ENCODE measurements around the gene BCL11A. TPM values are rescaled to one million over a fixed set of nuclear protein-coding genes. Genes with fewer than 3 reads are reported as not detected.

BCL11A gene
- total and polyA plus RNA-seq, 2 of the 13 experiments (the other 11 are each of a cell fraction or from before 2014, with no cell fraction given): not detected

- H3K36me3 ChIP-seq (replicated peaks in 1 of 2; ENCODE audit: control insufficient read depth in 1 of 2, insufficient read depth in 2 of 2, low read length in 2 of 2): no peaks in the 10 kb centered on the region
- peaks cover 2 to 64% of the 10 kb centered on the region in 2 experiments; a peak in 3 of 5 replicates for H3K27me3 ChIP-seq (ENCODE audit: control insufficient read depth in 1 of 2, insufficient read depth in 2 of 2, low read length in 2 of 2)
- no peaks in the 10 kb centered on the region for H4K20me1 ChIP-seq (ENCODE audit: insufficient read depth, low read length)
- POLR2A ChIA-PET: no interaction called here
- H3K4me1 ChIP-seq (ENCODE audit: insufficient read depth, low read length): no peaks in the 10 kb centered on the region
- H3K4me2 ChIP-seq (ENCODE audit: low read depth, low read length): no peak overlapping the region
- CTCF ChIA-PET (ENCODE audit: low intra/inter-chr PET ratio, low total read pairs): no interaction called here
- H3K9ac ChIP-seq (ENCODE audit: insufficient read depth, low read depth, low read length): no peak overlapping the region
- BruUV-seq (replicated peaks): no TSS peak
- in situ Hi-C loops (cut with HindIII; ENCODE audit: extremely low pct_ligation_motif_present, low pct_unique_long_range_greater_than_20kb) (no loop called here), intact Hi-C loops (cut with micrococcal nuclease; ENCODE audit: unreplicated experiment) (no loop called here)
- DNase-seq (ENCODE audit: low spot score) (no peak), ATAC-seq (no peak), FAIRE-seq (no peak)
- 40% methylated on average over 8 of the region's 8 CpGs for WGBS (ENCODE audit: low lambda C conversion rate)
- no peaks in the 10 kb centered on the region for H3K79me2 ChIP-seq (ENCODE audit: insufficient read depth, low read length)
- H3K9me3 ChIP-seq (ENCODE audit: low read length): no peaks in the 10 kb centered on the region
- no peak overlapping the region for H3K27ac ChIP-seq (ENCODE audit: extremely low read length, insufficient read depth, low read length)
- H3K4me3 ChIP-seq (replicated peaks in 1 of 3; ENCODE audit: insufficient read depth in 1 of 3, low read depth in 2 of 3, low read length in 3 of 3): no peak overlapping the region
- no peak overlapping the region for H2AFZ ChIP-seq (ENCODE audit: low read length)
- TF ChIP-seq TOPORS (CRISPR knock-in tag; IDR thresholded peaks at IDR 0.05) (no peak), SATB2 (CRISPR knock-in tag; IDR thresholded peaks at IDR 0.05) (no peak), ZBTB49 (CRISPR knock-in tag; IDR thresholded peaks at IDR 0.05; ENCODE audit: borderline replicate concordance) (no peak), ATM (IDR thresholded peaks at IDR 0.05; ENCODE audit: borderline replicate concordance) (no peak), SOX5 (CRISPR knock-in tag; IDR thresholded peaks at IDR 0.05; ENCODE audit: borderline replicate concordance) (no peak), SNAI1 (CRISPR knock-in tag; IDR thresholded peaks at IDR 0.05; ENCODE audit: borderline replicate concordance) (no peak), MTF1 (CRISPR knock-in tag; IDR thresholded peaks at IDR 0.05) (no peak), IRF2 (CRISPR knock-in tag; IDR thresholded peaks at IDR 0.05) (no peak), ZNF318 (CRISPR knock-in tag; IDR thresholded peaks at IDR 0.05) (no peak), RFX1 (IDR thresholded peaks at IDR 0.05) (no peak), ISL2 (CRISPR knock-in tag; IDR thresholded peaks at IDR 0.05) (no peak), ZBTB7B (CRISPR knock-in tag; IDR thresholded peaks at IDR 0.05) (no peak), ZNF598 (CRISPR knock-in tag; IDR thresholded peaks at IDR 0.05; ENCODE audit: borderline replicate concordance) (no peak), ZNF704 (CRISPR knock-in tag; IDR thresholded peaks at IDR 0.05; ENCODE audit: borderline replicate concordance) (no peak), ZNF180 (CRISPR knock-in tag; IDR thresholded peaks at IDR 0.05; ENCODE audit: borderline replicate concordance, low read depth) (no peak), ZC3H13 (CRISPR knock-in tag; IDR thresholded peaks at IDR 0.05) (no peak)
Observed at GRCh38 chr2:60509066-60509465, 44.4 kb downstream of the BCL11A start.

Data from HepG2 (cell line).